DOHH2 (cell line): ENCODE results near the gene CLK2.
"Not testable (repeated sequence)": the region's sequence is repeated elsewhere in the genome, so short reads cannot be mapped to it uniquely, and the experiment has no call there.

Experiments used
- EZH2phosphoT487 ChIP-seq: fragments of 200-600 bp; sonication (generic); IDR thresholded peaks from 2 replicates; pipeline ENCODE4 v1.6.1; 2017; ENCODE audit warnings: borderline replicate concordance, mild to moderate bottlenecking, antibody characterized with exemption, low read length, moderate library complexity, mixed read lengths
- TF ChIP-seq, protein P1 (sequence below): fragments of 200-600 bp; sonication (generic); IDR thresholded peaks from one replicate; pipeline ENCODE4 v1.5.1; 2014; ENCODE audit warnings: antibody characterized with exemption, mild to moderate bottlenecking, low read depth, low read length; ENCODE audit not compliant: poor library complexity, severe bottlenecking

DNA sequence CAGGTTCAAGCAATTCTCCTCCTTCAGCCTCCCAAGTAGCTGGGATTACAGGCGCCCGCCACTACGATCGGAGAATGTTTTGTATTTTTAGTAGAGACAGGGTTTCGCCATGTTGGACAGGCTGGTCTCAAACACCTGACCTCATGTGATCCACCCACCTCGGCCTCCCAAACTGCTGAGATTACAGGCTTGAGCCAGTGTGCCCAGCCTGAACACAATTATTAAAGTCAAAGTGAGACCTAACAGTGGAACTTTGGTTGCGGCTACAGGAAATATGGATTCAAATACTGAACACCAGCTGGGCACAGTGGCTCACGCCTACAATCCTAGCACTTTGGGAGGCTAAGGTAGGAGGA lies 47.9 kb downstream of the CLK2 start:
- TF ChIP-seq, protein P1, sequence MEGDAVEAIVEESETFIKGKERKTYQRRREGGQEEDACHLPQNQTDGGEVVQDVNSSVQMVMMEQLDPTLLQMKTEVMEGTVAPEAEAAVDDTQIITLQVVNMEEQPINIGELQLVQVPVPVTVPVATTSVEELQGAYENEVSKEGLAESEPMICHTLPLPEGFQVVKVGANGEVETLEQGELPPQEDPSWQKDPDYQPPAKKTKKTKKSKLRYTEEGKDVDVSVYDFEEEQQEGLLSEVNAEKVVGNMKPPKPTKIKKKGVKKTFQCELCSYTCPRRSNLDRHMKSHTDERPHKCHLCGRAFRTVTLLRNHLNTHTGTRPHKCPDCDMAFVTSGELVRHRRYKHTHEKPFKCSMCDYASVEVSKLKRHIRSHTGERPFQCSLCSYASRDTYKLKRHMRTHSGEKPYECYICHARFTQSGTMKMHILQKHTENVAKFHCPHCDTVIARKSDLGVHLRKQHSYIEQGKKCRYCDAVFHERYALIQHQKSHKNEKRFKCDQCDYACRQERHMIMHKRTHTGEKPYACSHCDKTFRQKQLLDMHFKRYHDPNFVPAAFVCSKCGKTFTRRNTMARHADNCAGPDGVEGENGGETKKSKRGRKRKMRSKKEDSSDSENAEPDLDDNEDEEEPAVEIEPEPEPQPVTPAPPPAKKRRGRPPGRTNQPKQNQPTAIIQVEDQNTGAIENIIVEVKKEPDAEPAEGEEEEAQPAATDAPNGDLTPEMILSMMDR: not testable (repeated sequence)
- TF ChIP-seq EZH2phosphoT487: not testable (repeated sequence)
